Measurements from ENCODE around the gene CAVIN4. TPM values are rescaled to one million over a fixed set of nuclear protein-coding genes. Genes with fewer than 3 reads are reported as not detected.

The CAVIN4 gene, protein sequence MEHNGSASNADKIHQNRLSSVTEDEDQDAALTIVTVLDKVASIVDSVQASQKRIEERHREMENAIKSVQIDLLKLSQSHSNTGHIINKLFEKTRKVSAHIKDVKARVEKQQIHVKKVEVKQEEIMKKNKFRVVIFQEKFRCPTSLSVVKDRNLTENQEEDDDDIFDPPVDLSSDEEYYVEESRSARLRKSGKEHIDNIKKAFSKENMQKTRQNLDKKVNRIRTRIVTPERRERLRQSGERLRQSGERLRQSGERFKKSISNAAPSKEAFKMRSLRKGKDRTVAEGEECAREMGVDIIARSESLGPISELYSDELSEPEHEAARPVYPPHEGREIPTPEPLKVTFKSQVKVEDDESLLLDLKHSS
- under 1 TPM; 0.15 to 0.18 TPM for total RNA-seq

DNA sequence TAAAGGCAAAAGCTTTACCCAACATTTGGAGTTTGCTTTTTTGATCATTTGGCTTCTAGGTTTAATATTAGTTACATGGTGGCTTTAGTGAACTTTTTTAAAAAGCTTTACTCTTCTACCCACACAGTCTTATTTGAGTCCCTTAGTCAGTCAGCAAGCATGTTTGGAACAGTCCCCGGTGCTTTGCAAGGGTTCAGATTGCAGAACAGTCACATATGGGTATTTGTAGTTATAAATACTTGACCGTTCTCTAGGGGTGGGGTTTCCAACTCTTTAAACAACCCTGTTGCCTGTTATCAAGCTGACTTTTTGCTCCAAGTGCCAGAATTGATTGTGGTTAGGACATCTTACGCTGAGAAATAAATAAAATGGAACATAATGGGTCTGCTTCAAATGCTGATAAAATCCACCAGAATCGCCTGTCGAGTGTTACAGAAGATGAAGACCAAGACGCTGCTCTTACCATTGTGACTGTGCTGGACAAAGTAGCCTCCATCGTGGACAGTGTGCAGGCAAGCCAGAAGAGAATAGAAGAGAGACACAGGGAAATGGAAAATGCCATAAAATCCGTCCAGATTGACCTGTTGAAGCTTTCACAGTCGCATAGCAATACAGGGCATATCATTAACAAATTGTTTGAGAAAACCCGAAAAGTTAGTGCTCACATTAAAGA, at the start of gene CAVIN4:
CAVIN4 (plus strand) TSS at position 304 of the 673 bp plus-strand sequence; CDS start at position 369, 65 bp downstream.
- no peak within 1 kb of the TSS for H3K27ac Mint-ChIP-seq
- POLR2A ChIA-PET: no interaction called here
- CTCF ChIA-PET: interaction anchor here (2.4 kb wide), 1 partner anchor 23 kb away, joined by 7 read pairs; no protein-coding TSS in a partner anchor
- no peaks in the 10 kb centered on the region for H3K27me3 Mint-ChIP-seq
- no peaks in the 10 kb centered on the region for H3K36me3 Mint-ChIP-seq (ENCODE audit: low read depth)
- no peak within 1 kb of the TSS for H3K4me3 Mint-ChIP-seq
- DNase-seq: no peak
- no peaks in the 10 kb centered on the region for H3K9me3 Mint-ChIP-seq
- no peaks in the 10 kb centered on the region for H3K4me1 Mint-ChIP-seq

DNA sequence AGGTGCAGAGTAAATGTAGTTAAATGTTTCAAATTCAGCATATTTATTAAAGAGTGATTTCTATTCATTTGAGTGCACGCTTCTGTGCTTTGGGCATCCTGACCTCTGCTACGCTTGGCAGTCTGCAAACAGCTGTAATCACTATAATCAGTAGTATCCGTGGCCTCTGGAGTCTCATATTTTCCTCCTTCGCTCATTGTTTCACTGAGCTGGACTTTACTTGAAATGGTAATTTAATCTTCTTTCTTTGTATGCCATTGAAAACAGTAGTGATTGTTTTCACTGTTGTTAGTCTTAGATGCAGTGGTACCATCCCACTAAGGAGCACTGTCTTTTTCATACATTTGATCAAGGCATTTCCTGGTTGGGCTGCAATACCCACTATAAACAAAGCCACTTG, 43.5 kb upstream of the CAVIN4 start:
- no peaks in the 10 kb centered on the region for H3K9me3 Mint-ChIP-seq
- no peak overlapping the region for H3K4me3 Mint-ChIP-seq
- H3K27me3 Mint-ChIP-seq: no peaks in the 10 kb centered on the region
- ChIA-PET CTCF (no interaction called here), POLR2A (no interaction called here)
- H3K36me3 Mint-ChIP-seq (ENCODE audit: low read depth): no peaks in the 10 kb centered on the region
- peaks cover 4% of the 10 kb centered on the region for H3K4me1 Mint-ChIP-seq
- DNase-seq: no peak
- H3K27ac Mint-ChIP-seq: no peak overlapping the region

DNA sequence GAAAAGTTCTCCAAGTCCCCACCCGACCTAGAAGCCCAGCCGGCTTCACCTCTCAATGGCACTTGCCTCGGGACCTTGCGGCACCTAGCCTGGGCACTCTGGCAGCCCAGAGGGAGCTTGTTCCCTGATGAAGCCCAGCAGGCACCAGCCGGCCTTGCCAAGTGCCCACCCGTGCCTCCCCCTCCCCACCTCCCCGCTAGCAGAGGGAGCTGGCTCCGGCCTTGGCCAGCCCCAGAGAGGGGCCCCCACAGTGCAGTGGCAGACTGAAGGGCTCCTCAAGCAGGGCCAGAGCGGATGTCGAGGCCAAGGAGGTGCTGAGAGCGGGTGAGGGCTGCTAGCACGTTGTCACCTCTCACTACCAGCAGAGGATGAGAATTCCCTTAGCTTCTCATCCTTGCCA, 37.6 kb upstream of the CAVIN4 start:
- POLR2A ChIA-PET: no interaction called here

DNA sequence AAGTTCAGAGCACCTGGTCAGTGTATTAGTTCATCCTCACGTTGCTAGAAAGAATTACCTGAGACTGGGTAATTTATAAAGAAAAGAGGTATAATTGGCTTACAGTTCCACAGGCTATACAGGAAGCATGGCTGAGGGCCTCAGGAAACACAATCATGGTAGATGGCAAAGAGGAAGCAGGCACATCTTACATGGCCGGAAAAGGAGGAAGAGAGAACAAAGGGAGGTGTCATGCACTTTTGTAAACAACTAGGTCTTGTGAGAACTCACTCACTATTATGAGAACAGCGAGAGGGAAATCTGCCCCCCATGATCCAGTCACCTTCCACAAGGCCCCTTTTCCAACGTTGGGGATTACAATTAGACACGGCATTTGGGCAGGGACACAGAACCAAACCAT, 28.8 kb upstream of the CAVIN4 start:
- no peak for DNase-seq
- ChIA-PET POLR2A (no interaction called here), CTCF (no interaction called here)
- H3K27ac Mint-ChIP-seq: no peak overlapping the region
- peaks cover 8% of the 10 kb centered on the region for H3K36me3 Mint-ChIP-seq (ENCODE audit: low read depth)
- peaks cover 10% of the 10 kb centered on the region for H3K9me3 Mint-ChIP-seq
- no peaks in the 10 kb centered on the region for H3K27me3 Mint-ChIP-seq
- no peak overlapping the region for H3K4me3 Mint-ChIP-seq
- no peaks in the 10 kb centered on the region for H3K4me1 Mint-ChIP-seq

More for the DNA sequence above, 37.6 kb upstream of the CAVIN4 start:
- Mint-ChIP-seq H3K4me3 (no peak overlapping the region), H3K27ac (no peak overlapping the region), H3K9me3 (peaks cover 3% of the 10 kb centered on the region), H3K4me1 (peaks cover 4% of the 10 kb centered on the region), H3K27me3 (no peaks in the 10 kb centered on the region), H3K36me3 (ENCODE audit: low read depth) (peaks cover 2% of the 10 kb centered on the region)
- CTCF ChIA-PET: interaction anchor here (0.6 kb wide), 1 partner anchor 54 kb away, joined by 3 read pairs; no protein-coding TSS in a partner anchor
- DNase-seq: no peak

DNA sequence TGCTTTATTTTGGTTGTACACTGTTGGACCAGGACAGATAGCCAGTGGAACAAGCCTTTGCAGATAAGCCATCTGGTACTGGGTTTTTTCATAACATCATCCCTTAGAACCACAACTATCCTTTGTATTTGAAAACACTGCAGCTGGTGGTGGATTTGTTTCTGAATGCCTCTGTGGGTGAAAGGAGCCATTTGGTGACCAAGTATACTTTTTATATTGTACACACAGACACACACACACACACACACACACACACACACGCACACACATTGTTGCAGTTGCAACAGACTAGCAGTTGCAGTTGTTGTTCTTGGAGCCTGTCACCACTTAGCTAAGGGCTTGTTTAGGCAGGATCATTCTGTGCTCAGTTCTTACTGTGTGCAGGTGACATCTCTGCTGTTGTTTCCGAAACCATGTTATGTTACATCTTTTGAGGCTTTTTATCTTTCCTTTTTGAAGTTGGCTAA, 22.9 kb upstream of the CAVIN4 start:
- Mint-ChIP-seq H3K4me1 (no peaks in the 10 kb centered on the region), H3K27me3 (no peaks in the 10 kb centered on the region), H3K9me3 (no peaks in the 10 kb centered on the region), H3K36me3 (ENCODE audit: low read depth) (no peaks in the 10 kb centered on the region), H3K4me3 (no peak overlapping the region), H3K27ac (no peak overlapping the region)
- POLR2A ChIA-PET: no interaction called here
- no peak for DNase-seq
- CTCF ChIA-PET: no interaction called here

DNA sequence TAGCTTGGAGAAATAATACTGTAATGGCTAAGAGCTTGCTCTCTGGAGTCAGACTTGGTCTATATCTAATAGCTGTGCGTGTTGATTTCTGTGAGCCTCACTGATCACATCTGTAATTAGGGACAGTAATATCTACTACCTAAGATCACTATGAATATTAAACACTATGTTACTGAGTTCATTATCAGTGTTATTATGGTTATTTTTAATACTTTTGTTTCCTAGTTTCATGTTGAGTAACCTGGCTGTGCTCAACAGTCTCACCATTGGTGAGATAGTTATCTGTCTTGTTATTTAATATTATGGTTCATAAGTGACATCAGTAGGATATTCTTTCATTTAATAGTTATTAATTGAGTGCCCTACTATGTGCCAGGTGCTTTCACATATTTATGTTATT, 22.4 kb upstream of the CAVIN4 start:
- DNase-seq: no peak
- Mint-ChIP-seq H3K27ac (no peak overlapping the region), H3K4me1 (no peaks in the 10 kb centered on the region), H3K27me3 (no peaks in the 10 kb centered on the region), H3K4me3 (no peak overlapping the region), H3K9me3 (no peaks in the 10 kb centered on the region), H3K36me3 (ENCODE audit: low read depth) (no peaks in the 10 kb centered on the region)
- ChIA-PET CTCF (interaction anchor here (0.8 kb wide), 1 partner anchor 118 kb away, joined by 3 read pairs; no protein-coding TSS in a partner anchor), POLR2A (no interaction called here)

DNA sequence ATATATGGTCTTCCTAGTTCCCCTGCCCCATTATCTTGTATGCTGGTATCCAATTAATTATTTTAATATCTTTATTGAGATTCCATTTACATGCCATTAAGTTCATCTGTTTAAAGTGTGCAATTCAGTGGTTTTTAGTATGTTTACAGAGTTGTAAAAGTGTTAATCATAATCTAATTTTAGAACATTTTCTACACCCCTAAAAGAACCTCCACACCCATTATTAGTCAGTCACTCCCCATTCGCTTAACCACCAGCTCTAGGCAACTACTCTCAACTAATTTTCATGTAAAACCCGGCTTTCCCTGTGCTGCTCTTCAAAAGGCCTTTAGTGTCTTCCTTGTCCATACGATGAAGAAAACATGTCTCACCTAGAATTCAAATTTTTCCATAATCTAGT, 20.8 kb upstream of the CAVIN4 start:
- H3K27me3 Mint-ChIP-seq: peaks cover 3% of the 10 kb centered on the region
- POLR2A ChIA-PET: no interaction called here
- H3K27ac Mint-ChIP-seq: no peak overlapping the region
- CTCF ChIA-PET: no interaction called here
- H3K4me3 Mint-ChIP-seq: no peak overlapping the region
- H3K36me3 Mint-ChIP-seq (ENCODE audit: low read depth): no peaks in the 10 kb centered on the region
- no peak for DNase-seq
- no peaks in the 10 kb centered on the region for H3K4me1 Mint-ChIP-seq
- H3K9me3 Mint-ChIP-seq: no peaks in the 10 kb centered on the region

DNA sequence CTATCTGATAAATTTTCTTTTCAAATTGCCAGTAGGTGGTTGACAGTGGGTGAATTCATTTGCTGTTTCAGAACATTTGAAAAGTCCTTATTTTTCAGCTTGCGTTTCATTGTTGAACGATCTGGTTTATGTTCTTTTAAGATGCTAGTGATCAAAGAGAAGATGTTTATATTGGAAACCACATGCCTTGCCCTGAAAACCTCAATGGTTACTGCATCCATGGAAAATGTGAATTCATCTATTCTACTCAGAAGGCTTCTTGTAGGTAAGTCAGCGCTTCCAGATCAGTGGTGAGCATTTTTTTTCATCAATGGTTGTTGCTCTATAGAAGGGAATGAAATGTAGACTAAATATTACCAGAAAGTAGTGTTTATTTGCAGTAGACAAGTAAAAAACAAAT, 16.6 kb upstream of the CAVIN4 start:
- ChIA-PET POLR2A (no interaction called here), CTCF (no interaction called here)
- no peak overlapping the region for H3K4me3 Mint-ChIP-seq
- no peak overlapping the region for H3K27ac Mint-ChIP-seq
- no peak for DNase-seq
- no peaks in the 10 kb centered on the region for H3K36me3 Mint-ChIP-seq (ENCODE audit: low read depth)
- peaks cover 3% of the 10 kb centered on the region for H3K27me3 Mint-ChIP-seq
- H3K4me1 Mint-ChIP-seq: no peaks in the 10 kb centered on the region
- no peaks in the 10 kb centered on the region for H3K9me3 Mint-ChIP-seq

DNA sequence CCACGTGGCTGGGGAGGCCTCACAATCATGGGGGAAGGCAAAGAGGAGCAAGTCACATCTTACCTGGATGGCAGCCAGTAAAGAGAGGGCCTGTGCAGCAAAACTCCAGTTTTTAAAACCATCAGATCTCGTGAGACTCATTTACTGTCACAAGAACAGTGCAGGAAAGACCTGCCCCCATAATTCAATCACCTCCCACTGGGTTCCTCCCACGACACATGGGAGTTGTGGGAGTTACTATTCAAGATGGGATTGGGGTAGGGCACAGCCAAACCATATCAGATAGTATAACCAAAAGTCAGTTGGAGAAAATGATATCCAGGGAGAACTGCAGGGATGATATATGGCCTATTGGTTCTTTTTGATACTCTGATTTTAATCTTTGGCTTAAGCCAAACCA, 10.0 kb upstream of the CAVIN4 start:
- CTCF ChIA-PET: interaction anchor here (1.4 kb wide), 1 partner anchor 14 kb away, joined by 3 read pairs; no protein-coding TSS in a partner anchor
- POLR2A ChIA-PET: no interaction called here
- H3K4me1 Mint-ChIP-seq: no peaks in the 10 kb centered on the region
- no peak overlapping the region for H3K27ac Mint-ChIP-seq
- no peaks in the 10 kb centered on the region for H3K9me3 Mint-ChIP-seq
- no peaks in the 10 kb centered on the region for H3K36me3 Mint-ChIP-seq (ENCODE audit: low read depth)
- H3K27me3 Mint-ChIP-seq: no peaks in the 10 kb centered on the region
- no peak overlapping the region for H3K4me3 Mint-ChIP-seq
- DNase-seq: no peak

DNA sequence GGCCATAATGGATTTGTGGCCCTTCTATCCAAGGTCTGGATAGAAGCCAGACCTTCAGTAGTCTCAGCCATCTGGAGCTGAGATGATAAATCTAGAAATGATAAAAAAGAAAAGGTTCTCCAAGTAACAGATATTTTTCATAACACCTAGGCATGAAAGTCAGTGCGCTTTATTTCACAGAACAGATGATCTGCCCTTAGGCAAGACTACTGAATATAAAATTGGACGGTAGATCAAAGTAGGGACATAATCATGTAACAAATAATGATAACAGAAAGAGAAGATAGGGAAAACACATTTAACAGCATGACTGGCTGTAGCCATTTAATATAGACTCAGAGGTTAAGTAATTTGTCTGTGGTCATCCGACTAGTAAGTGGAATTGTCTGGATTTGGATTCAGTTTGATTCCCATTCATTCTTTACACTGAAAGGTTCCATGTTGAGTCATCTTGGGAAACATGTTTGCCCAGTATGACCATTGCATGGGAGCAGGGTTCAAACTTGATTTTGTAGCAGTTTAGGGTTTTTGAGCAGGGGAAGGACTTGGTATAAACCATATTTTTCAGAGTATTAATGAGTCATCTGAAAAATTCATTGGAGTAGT, 4.1 kb upstream of the CAVIN4 start:
- CTCF ChIA-PET: no interaction called here
- H3K4me1 Mint-ChIP-seq: no peaks in the 10 kb centered on the region
- no peaks in the 10 kb centered on the region for H3K36me3 Mint-ChIP-seq (ENCODE audit: low read depth)
- DNase-seq: no peak
- H3K4me3 Mint-ChIP-seq: no peak overlapping the region
- H3K27me3 Mint-ChIP-seq: no peaks in the 10 kb centered on the region
- POLR2A ChIA-PET: no interaction called here
- H3K27ac Mint-ChIP-seq: no peak overlapping the region
- H3K9me3 Mint-ChIP-seq: no peaks in the 10 kb centered on the region

DNA sequence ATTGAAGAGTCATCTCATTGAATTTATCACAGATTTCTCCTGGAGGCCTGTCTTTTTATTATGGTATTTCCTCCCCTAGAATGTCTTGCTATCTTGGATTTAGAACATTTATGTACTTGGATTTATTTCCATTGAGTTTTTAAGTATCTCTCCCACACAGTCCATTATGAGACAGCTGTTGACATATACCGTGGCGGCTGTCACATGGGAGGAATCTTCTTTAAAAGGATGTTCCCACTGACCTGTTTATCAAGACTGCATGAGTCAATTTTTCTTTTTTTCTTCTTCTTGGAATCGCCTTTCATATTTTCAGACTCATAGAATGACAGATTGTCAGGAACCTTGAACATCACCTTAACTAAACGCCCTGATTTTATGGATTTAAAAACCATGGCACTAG, 2.9 kb upstream of the CAVIN4 start:
- no peak overlapping the region for H3K4me3 Mint-ChIP-seq
- DNase-seq: no peak
- H3K9me3 Mint-ChIP-seq: no peaks in the 10 kb centered on the region
- H3K4me1 Mint-ChIP-seq: no peaks in the 10 kb centered on the region
- H3K27ac Mint-ChIP-seq: no peak overlapping the region
- no peaks in the 10 kb centered on the region for H3K27me3 Mint-ChIP-seq
- H3K36me3 Mint-ChIP-seq (ENCODE audit: low read depth): no peaks in the 10 kb centered on the region
- POLR2A ChIA-PET: no interaction called here
- CTCF ChIA-PET: no interaction called here

DNA sequence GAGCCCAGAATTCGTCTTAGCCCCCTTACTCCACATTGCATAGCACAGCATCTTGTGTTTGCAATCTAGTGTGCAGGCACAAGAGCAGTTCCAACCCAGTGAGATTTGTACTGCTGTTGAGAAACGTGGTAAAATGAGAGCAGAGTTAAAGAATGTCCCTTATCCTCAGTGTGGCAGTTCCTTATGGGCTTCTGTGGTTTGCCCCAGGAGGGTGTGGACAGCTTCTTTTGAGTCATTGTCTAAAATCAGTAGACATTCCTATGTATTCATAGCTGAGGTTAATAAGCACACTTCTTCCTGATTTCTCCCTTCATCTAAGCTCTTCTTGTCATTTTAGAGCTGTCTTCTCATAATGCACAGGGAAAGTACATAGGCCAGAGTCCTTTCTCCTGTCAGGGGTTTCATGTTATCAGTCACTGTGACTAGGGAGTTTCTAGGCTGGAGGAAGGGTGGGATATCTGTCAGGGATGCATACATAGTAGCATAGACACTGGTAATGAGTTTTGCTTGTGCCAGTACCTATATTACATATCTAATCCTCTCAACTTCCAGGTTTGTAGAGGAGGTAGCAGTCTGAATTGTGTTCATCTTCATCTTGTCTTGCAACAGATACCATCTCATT, 2.0 kb upstream of the CAVIN4 start:
- CTCF ChIA-PET: no interaction called here
- H3K36me3 Mint-ChIP-seq (ENCODE audit: low read depth): no peaks in the 10 kb centered on the region
- H3K4me3 Mint-ChIP-seq: no peak overlapping the region
- DNase-seq: no peak
- H3K27ac Mint-ChIP-seq: no peak overlapping the region
- no peaks in the 10 kb centered on the region for H3K9me3 Mint-ChIP-seq
- H3K4me1 Mint-ChIP-seq: no peaks in the 10 kb centered on the region
- no peaks in the 10 kb centered on the region for H3K27me3 Mint-ChIP-seq
- POLR2A ChIA-PET: no interaction called here

DNA sequence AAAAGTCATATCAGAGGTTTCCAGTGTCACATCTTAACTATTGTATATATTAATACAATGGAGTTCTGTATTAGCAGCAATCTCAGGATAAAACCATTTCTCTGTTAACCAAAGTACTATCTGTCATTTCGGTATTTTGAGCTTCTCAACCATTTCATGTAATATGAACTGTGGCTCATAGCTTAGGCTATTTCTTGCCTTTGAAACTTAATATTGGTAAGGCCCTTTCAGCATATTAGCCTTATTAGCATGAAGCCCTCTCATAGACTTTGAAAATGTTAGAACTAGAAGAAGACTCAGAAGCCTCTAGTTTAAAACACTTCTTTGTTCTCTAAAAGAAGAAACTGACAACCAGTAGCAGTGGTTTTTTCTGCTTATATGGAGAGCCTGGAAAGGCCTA, 731 bp downstream of the CAVIN4 start:
- H3K4me1 Mint-ChIP-seq: no peaks in the 10 kb centered on the region
- ChIA-PET CTCF (interaction anchor here (2.4 kb wide), 1 partner anchor 23 kb away, joined by 7 read pairs; no protein-coding TSS in a partner anchor), POLR2A (no interaction called here)
- H3K9me3 Mint-ChIP-seq: no peaks in the 10 kb centered on the region
- no peak overlapping the region for H3K27ac Mint-ChIP-seq
- no peak overlapping the region for H3K4me3 Mint-ChIP-seq
- no peaks in the 10 kb centered on the region for H3K36me3 Mint-ChIP-seq (ENCODE audit: low read depth)
- H3K27me3 Mint-ChIP-seq: no peaks in the 10 kb centered on the region
- no peak for DNase-seq

Data from activated CD4-positive, alpha-beta memory T cell treated with anti-CD3 and anti-CD28 coated beads, Interleukin-2, amount 10 ng/mL, durations not matched to agents 7 days and 5 days (primary cell).